A549 (cell line): ENCODE measurements around the gene ZMYND19. TPM values are rescaled to one million over a fixed set of nuclear protein-coding genes. Genes with fewer than 3 reads are reported as not detected.

Experiments used
- ATAC-seq, 2 experiments: fragments of 200-7000 bp in 1 of 2; fragments of >200 bp in 1 of 2; cut with Nextera tagmentation in 1 of 2; cut with Tn5 transposase in 1 of 2; 3 replicates each; pipeline versions ENCODE4 v1.8.0 to v1.9.1; 2018 to 2020; ENCODE audit warnings: mild to moderate bottlenecking in 1 of 2, moderate library complexity in 1 of 2
- CTCF ChIA-PET: fragments of 300-600 bp; sonication (Branson Sonifier 250); formaldehyde crosslinking; extraction: SDS; loops from one replicate; lab custom pipeline; 2021; ENCODE audit warnings: antibody characterized with exemption, inconsistent platforms; lab: Yijun Ruan, JAX
- POLR2A ChIA-PET: fragments of 350-600 bp; formaldehyde crosslinking; extraction: SDS; loops from one replicate; lab custom pipeline; 2021; ENCODE audit warnings: antibody characterized with exemption, inconsistent platforms; lab: Yijun Ruan, JAX
- DNase-seq, 2 experiments: peaks; one replicate each; pipeline versions ENCODE4 v3.0.0 to v3.0.0-alpha.2; 2011 to 2016; ENCODE audit warnings: low read depth in 1 of 2, low spot score in 1 of 2
- FAIRE-seq: peaks from 2 replicates; lab custom pipeline; 2011; peaks lifted over from hg19 to GRCh38; lab: Jason Lieb, UNC
- H3K27ac ChIP-seq, 2 experiments: fragments of >200 bp; sonication (Bioruptor Twin); formaldehyde crosslinking; 3 replicates each; pipeline ENCODE4 v1.5.1; 2016 to 2017
- H3K4me1 ChIP-seq: fragments of >200 bp; sonication (Bioruptor Twin); formaldehyde crosslinking; 3 replicates; pipeline ENCODE4 v1.6.1; 2016
- H3K4me2 ChIP-seq: fragments of >200 bp; sonication (Bioruptor Twin); formaldehyde crosslinking; 3 replicates; pipeline ENCODE4 v1.6.1; 2016
- H3K4me3 ChIP-seq: fragments of >200 bp; sonication (Bioruptor Twin); formaldehyde crosslinking; 3 replicates; pipeline ENCODE4 v1.5.1; 2016
- H3K9me3 ChIP-seq: fragments of >200 bp; sonication (Bioruptor Twin); formaldehyde crosslinking; 3 replicates; pipeline ENCODE4 v1.6.1; 2016
- CEBPB ChIP-seq, 2 experiments: fragments of >200 bp in 1 of 2; sonication (Bioruptor Twin) in 1 of 2; formaldehyde crosslinking in 1 of 2; IDR thresholded peaks; 2 replicates each; pipeline ENCODE4 v1.6.1; 2012 to 2016
- CHD2 ChIP-seq: fragments of 150-350 bp; IDR thresholded peaks from 2 replicates; pipeline ENCODE4 v1.6.1; 2014; ENCODE audit warnings: low read length; ENCODE audit not compliant: partially characterized antibody
- FOSB ChIP-seq: fragments of 250-450 bp; sonication (Bioruptor Pico); IDR thresholded peaks from 2 replicates; pipeline ENCODE4 v1.5.0; 2020; ENCODE audit warnings: mild to moderate bottlenecking, moderate library complexity
- FOSL2 ChIP-seq, 2 experiments: fragments of 450-650 bp in 1 of 2; fragments of >200 bp in 1 of 2; sonication (Bioruptor Twin) in 1 of 2; formaldehyde crosslinking; IDR thresholded peaks; 2 replicates each; pipeline versions ENCODE4 v1.5.0 to v1.6.1; 2016 to 2020; ENCODE audit warnings: mild to moderate bottlenecking in 1 of 2, moderate library complexity in 1 of 2
- GATA3 ChIP-seq: IDR thresholded peaks from 2 replicates; pipeline ENCODE4 v1.6.1; 2012; ENCODE audit warnings: borderline replicate concordance
- HEYL ChIP-seq: fragments of 250-450 bp; sonication (Bioruptor Pico); IDR thresholded peaks from 2 replicates; pipeline ENCODE4 v1.8.0; 2021; ENCODE audit warnings: mild to moderate bottlenecking, moderate library complexity
- HOXA7 ChIP-seq: fragments of 250-450 bp; sonication (Bioruptor Pico); IDR thresholded peaks from 2 replicates; pipeline ENCODE4 v1.5.0; 2020; ENCODE audit warnings: mild to moderate bottlenecking, moderate library complexity
- HOXB13 ChIP-seq: fragments of 250-450 bp; sonication (Bioruptor Pico); IDR thresholded peaks from 2 replicates; pipeline ENCODE4 v1.5.0; 2020; ENCODE audit warnings: low read depth, mild to moderate bottlenecking, moderate library complexity
- HOXB5 ChIP-seq: fragments of 250-450 bp; sonication (Bioruptor Pico); IDR thresholded peaks from 2 replicates; pipeline ENCODE4 v1.5.0; 2020; ENCODE audit warnings: mild to moderate bottlenecking, moderate library complexity
- KDM1A ChIP-seq: fragments of 200-600 bp; sonication (generic); IDR thresholded peaks from 2 replicates; pipeline ENCODE4 v1.6.1; 2016; ENCODE audit warnings: low read depth, mild to moderate bottlenecking
- KDM5A ChIP-seq: fragments of 200-600 bp; sonication (generic); IDR thresholded peaks from 2 replicates; pipeline ENCODE4 v1.6.1; 2016; ENCODE audit warnings: antibody characterized with exemption, mild to moderate bottlenecking
- MAFK ChIP-seq: fragments of 450-650 bp; IDR thresholded peaks from 2 replicates; pipeline ENCODE4 v1.6.1; 2014; ENCODE audit not compliant: partially characterized antibody
- MYC ChIP-seq: IDR thresholded peaks from 2 replicates; pipeline ENCODE4 v1.6.1; 2012; ENCODE audit warnings: mild to moderate bottlenecking, inconsistent platforms, low read length, improper control_type of control experiment, borderline replicate concordance
- NR3C1 ChIP-seq: fragments of >200 bp; sonication (Bioruptor Twin); formaldehyde crosslinking; IDR thresholded peaks from 3 replicates; pipeline ENCODE4 v1.6.1; 2017
- POLR2A ChIP-seq: IDR thresholded peaks from 2 replicates; pipeline ENCODE4 v1.6.1; 2012; ENCODE audit warnings: mild to moderate bottlenecking, low read length
- RARB ChIP-seq: fragments of 250-450 bp; sonication (Bioruptor Pico); IDR thresholded peaks from 2 replicates; pipeline ENCODE4 v1.8.0; 2021; ENCODE audit warnings: mild to moderate bottlenecking, moderate library complexity
- RFX5 ChIP-seq: fragments of 450-650 bp; IDR thresholded peaks from 2 replicates; pipeline ENCODE4 v1.7.1; 2014; ENCODE audit warnings: antibody characterized with exemption, mild to moderate bottlenecking, moderate library complexity
- RNF2 ChIP-seq: fragments of 200-600 bp; sonication (generic); IDR thresholded peaks from 2 replicates; pipeline ENCODE4 v1.6.1; 2016; ENCODE audit warnings: low read depth, mild to moderate bottlenecking, antibody characterized with exemption, moderate library complexity, borderline replicate concordance
- ZFP36 ChIP-seq: fragments of 450-650 bp; IDR thresholded peaks from 2 replicates; pipeline ENCODE4 v1.6.1; 2014; ENCODE audit warnings: borderline replicate concordance; ENCODE audit not compliant: partially characterized antibody
- WGBS: methylation state at CpG from one replicate; pipeline ENCODE4 v1.1.6; 2017; ENCODE audit errors: missing lambda C conversion rate; 5-methylcytosine and 5-hydroxymethylcytosine counted together
- polyA plus RNA-seq, 4 experiments: library from polyadenylated mRNA; depleted of rRNA in 3 of 4; stranded (reverse); fragments of >200 nt; fragmentation: RNase III in 1 of 4; extraction: RNeasy Plus Mini Kit Qiagen cat#74134 plus additional on column Dnase treatment in 1 of 4; gene quantifications; 2 replicates in 3 of 4; 3 replicates in 1 of 4; pipeline ENCODE4 v1.2.3, GENCODE V29; 2011 to 2017
- TF ChIP-seq, protein P1 (sequence below): fragments of >200 bp; sonication (Bioruptor Twin); formaldehyde crosslinking; IDR thresholded peaks from 3 replicates; pipeline ENCODE4 v1.6.1; 2016
- TF ChIP-seq, protein P2 (sequence below): fragments of 450-650 bp; IDR thresholded peaks from 2 replicates; pipeline ENCODE4 v1.6.1; 2014; ENCODE audit warnings: antibody characterized with exemption
- TF ChIP-seq, protein P3 (sequence below): fragments of >200 bp; sonication (Bioruptor Twin); formaldehyde crosslinking; IDR thresholded peaks from 2 replicates; pipeline ENCODE4 v1.6.1; 2016
- TF ChIP-seq, protein P4 (sequence below): fragments of 250-450 bp; sonication (Bioruptor Pico); IDR thresholded peaks from 2 replicates; pipeline ENCODE4 v1.5.0; 2021; ENCODE audit warnings: mild to moderate bottlenecking, moderate library complexity, borderline replicate concordance
- TF ChIP-seq, protein P5 (sequence below): fragments of 200-600 bp; sonication (generic); IDR thresholded peaks from 2 replicates; pipeline ENCODE4 v1.6.1; 2016; ENCODE audit warnings: antibody characterized with exemption, mild to moderate bottlenecking, moderate library complexity

Gene ZMYND19
- polyA plus RNA-seq, 2 of the 4 experiments (the other 2 are of a cell fraction): 19.6 to 38.7 TPM

DNA sequence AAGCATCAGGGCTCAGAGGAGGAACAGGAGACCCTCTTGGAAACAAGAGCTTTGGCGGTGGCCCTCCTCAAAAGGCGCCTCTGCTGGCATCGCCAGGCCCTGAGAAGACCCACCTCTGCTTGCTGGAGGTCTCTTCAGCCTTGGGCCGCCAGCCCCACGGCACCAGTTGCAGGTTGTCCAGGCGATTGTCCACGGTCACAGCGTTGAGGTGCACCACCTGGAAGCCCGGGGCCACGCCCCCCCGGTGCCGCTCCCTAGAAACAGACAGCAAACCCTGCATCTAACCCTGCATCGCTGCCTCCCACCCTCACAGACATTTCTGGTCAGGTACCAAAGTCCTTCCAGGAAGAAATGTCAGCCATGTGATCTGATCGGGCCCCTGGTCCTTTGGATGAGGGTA lies 3.5 kb downstream of the ZMYND19 start:
- Histone ChIP-seq H3K27ac (no peak overlapping the region), H3K4me3 (no peak overlapping the region), H3K4me1 (peaks cover 15% of the 10 kb centered on the region; the same call in 1 of the 3 replicates), H3K4me2 (no peak overlapping the region), H3K9me3 (no peaks in the 10 kb centered on the region)
- CTCF ChIA-PET: interaction anchor here (1.2 to 18.5 kb wide), 3 partner anchors 6 to 28 kb away, joined by 3 to 175 read pairs (median 8); partner anchors contain the start of gene DPH7
- DNase-seq (no peak), ATAC-seq (no peak), FAIRE-seq (no peak)
- POLR2A ChIA-PET: no interaction called here
- WGBS: 97% methylated on average over 7 of the region's 14 CpGs
- TF ChIP-seq GATA3 (no peak), KDM5A (no peak), NR3C1 (no peak), HOXA7 (CRISPR knock-in tag) (no peak), RARB (CRISPR knock-in tag) (no peak), CEBPB (IDR thresholded peaks at IDR 0.05) (no peak), FOSB (CRISPR knock-in tag) (no peak), CHD2 (no peak)
- TF ChIP-seq, protein P1, sequence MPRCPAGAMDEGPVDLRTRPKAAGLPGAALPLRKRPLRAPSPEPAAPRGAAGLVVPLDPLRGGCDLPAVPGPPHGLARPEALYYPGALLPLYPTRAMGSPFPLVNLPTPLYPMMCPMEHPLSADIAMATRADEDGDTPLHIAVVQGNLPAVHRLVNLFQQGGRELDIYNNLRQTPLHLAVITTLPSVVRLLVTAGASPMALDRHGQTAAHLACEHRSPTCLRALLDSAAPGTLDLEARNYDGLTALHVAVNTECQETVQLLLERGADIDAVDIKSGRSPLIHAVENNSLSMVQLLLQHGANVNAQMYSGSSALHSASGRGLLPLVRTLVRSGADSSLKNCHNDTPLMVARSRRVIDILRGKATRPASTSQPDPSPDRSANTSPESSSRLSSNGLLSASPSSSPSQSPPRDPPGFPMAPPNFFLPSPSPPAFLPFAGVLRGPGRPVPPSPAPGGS: no peak
- TF ChIP-seq, protein P2, sequence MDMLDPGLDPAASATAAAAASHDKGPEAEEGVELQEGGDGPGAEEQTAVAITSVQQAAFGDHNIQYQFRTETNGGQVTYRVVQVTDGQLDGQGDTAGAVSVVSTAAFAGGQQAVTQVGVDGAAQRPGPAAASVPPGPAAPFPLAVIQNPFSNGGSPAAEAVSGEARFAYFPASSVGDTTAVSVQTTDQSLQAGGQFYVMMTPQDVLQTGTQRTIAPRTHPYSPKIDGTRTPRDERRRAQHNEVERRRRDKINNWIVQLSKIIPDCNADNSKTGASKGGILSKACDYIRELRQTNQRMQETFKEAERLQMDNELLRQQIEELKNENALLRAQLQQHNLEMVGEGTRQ: no peak

DNA sequence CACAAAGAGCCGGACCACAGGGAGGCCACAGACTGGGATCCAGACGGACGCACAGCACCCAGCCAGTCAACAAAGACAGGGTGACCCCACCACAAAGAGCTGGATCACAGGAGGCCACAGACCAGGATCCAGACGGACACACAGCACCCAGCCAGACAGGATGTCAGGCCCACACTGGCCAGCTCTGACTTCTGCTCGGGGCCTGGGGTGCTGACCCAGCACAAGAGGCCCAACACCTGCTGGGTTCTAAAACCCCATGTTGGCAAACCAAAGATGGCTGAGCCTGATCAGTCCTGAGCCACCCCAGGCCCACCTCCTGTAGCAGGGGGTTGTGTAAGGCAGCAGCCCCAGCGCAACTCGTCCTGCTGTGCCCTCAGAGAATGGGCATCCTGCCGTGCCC lies 6.4 kb downstream of the ZMYND19 start:
- H3K9me3 ChIP-seq: no peaks in the 10 kb centered on the region
- DNase-seq (no peak), ATAC-seq (no peak), FAIRE-seq (no peak)
- no peak overlapping the region for H3K27ac ChIP-seq
- 96% methylated on average over 7 of the region's 8 CpGs for WGBS
- H3K4me1 ChIP-seq: peaks cover 8% of the 10 kb centered on the region; the same call in 1 of the 3 replicates
- CTCF ChIA-PET: interaction anchor here (1.7 to 9.7 kb wide), 2 partner anchors 12 to 25 kb away, joined by 7 to 175 read pairs; partner anchors contain the start of gene ZMYND19
- H3K4me3 ChIP-seq: no peak overlapping the region
- POLR2A ChIA-PET: no interaction called here
- TF ChIP-seq, protein P1: no peak
- TF ChIP-seq RFX5 (no peak), ZFP36 (no peak), POLR2A (no peak)
- TF ChIP-seq, protein P3, sequence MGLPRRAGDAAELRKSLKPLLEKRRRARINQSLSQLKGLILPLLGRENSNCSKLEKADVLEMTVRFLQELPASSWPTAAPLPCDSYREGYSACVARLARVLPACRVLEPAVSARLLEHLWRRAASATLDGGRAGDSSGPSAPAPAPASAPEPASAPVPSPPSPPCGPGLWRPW: no peak
- TF ChIP-seq, protein P4, sequence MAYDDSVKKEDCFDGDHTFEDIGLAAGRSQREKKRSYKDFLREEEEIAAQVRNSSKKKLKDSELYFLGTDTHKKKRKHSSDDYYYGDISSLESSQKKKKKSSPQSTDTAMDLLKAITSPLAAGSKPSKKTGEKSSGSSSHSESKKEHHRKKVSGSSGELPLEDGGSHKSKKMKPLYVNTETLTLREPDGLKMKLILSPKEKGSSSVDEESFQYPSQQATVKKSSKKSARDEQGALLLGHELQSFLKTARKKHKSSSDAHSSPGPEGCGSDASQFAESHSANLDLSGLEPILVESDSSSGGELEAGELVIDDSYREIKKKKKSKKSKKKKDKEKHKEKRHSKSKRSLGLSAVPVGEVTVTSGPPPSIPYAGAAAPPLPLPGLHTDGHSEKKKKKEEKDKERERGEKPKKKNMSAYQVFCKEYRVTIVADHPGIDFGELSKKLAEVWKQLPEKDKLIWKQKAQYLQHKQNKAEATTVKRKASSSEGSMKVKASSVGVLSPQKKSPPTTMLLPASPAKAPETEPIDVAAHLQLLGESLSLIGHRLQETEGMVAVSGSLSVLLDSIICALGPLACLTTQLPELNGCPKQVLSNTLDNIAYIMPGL (CRISPR knock-in tag): no peak
- no peak overlapping the region for H3K4me2 ChIP-seq

DNA sequence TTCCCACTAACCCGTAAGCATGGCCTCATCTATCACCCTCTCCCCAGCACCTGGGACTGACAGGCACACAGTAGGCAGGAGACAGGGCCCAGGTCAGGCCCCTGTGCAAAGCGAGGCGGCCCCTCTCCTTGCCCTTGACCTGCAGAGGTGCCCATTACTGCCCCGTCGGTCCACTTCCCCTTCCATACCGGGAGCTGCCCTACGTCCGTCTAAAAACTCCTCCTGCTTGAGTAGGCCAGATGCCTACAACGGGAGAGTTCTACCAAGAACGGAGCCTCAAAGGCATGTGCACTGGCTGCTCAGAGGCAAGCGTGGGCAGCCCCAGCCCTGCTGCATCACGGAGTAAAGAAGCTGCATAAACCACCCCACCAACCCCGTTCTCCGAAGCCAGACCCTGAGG lies 7.0 kb downstream of the ZMYND19 start:
- no peak for FAIRE-seq
- 91% methylated on average over 14 of the region's 14 CpGs for WGBS
- no peak for ATAC-seq
- H3K9me3 ChIP-seq: no peaks in the 10 kb centered on the region
- peaks cover 3% of the 10 kb centered on the region; the same call in 1 of the 3 replicates for H3K4me1 ChIP-seq
- ChIA-PET POLR2A (no interaction called here), CTCF (interaction anchor here (1.7 to 9.7 kb wide), 2 partner anchors 12 to 24 kb away, joined by 7 to 175 read pairs; partner anchors contain the start of gene ZMYND19)
- H3K4me2 ChIP-seq: no peak overlapping the region
- DNase-seq: no peak
- H3K4me3 ChIP-seq: no peak overlapping the region
- no peak overlapping the region for H3K27ac ChIP-seq
- TF ChIP-seq MAFK (no peak), HOXB5 (CRISPR knock-in tag) (no peak), HOXA7 (CRISPR knock-in tag) (no peak), GATA3 (no peak), MYC (no peak), FOSL2 (IDR thresholded peaks at IDR 0.05) (no peak), FOSL2 (CRISPR knock-in tag; IDR thresholded peaks at IDR 0.05) (no peak), KDM1A (no peak), HEYL (CRISPR knock-in tag) (no peak), RNF2 (no peak), KDM5A (no peak), HOXB13 (CRISPR knock-in tag) (no peak), RARB (CRISPR knock-in tag) (no peak), CEBPB (IDR thresholded peaks at IDR 0.05) (no peak), FOSB (CRISPR knock-in tag) (no peak), CHD2 (no peak)
- TF ChIP-seq, protein P5, sequence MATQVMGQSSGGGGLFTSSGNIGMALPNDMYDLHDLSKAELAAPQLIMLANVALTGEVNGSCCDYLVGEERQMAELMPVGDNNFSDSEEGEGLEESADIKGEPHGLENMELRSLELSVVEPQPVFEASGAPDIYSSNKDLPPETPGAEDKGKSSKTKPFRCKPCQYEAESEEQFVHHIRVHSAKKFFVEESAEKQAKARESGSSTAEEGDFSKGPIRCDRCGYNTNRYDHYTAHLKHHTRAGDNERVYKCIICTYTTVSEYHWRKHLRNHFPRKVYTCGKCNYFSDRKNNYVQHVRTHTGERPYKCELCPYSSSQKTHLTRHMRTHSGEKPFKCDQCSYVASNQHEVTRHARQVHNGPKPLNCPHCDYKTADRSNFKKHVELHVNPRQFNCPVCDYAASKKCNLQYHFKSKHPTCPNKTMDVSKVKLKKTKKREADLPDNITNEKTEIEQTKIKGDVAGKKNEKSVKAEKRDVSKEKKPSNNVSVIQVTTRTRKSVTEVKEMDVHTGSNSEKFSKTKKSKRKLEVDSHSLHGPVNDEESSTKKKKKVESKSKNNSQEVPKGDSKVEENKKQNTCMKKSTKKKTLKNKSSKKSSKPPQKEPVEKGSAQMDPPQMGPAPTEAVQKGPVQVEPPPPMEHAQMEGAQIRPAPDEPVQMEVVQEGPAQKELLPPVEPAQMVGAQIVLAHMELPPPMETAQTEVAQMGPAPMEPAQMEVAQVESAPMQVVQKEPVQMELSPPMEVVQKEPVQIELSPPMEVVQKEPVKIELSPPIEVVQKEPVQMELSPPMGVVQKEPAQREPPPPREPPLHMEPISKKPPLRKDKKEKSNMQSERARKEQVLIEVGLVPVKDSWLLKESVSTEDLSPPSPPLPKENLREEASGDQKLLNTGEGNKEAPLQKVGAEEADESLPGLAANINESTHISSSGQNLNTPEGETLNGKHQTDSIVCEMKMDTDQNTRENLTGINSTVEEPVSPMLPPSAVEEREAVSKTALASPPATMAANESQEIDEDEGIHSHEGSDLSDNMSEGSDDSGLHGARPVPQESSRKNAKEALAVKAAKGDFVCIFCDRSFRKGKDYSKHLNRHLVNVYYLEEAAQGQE: no peak
